Colonic mucosa (tissue), 4 donors: ENCODE data around the gene FAM107B. TPM values are rescaled to one million over a fixed set of nuclear protein-coding genes. Genes with fewer than 3 reads are reported as not detected.

Experiments used
- DNase-seq: peaks from one replicate; pipeline ENCODE4 v3.0.0-alpha.2; 2020
- H3K27ac ChIP-seq: fragments of 200-600 bp; one replicate; pipeline ENCODE4 v1.8.0; 2021
- H3K27me3 ChIP-seq: fragments of 200-600 bp; one replicate; pipeline ENCODE4 v1.8.0; 2021
- H3K36me3 ChIP-seq: fragments of 200-600 bp; one replicate; pipeline ENCODE4 v1.8.0; 2021
- H3K4me1 ChIP-seq: fragments of 200-600 bp; one replicate; pipeline ENCODE4 v1.8.0; 2021; ENCODE audit warnings: mild to moderate bottlenecking
- H3K4me3 ChIP-seq: fragments of 200-600 bp; one replicate; pipeline ENCODE4 v1.8.0; 2021
- H3K9ac ChIP-seq, 2 donors: one replicate each; pipeline ENCODE4 v1.7.0; 2013; ENCODE audit warnings: control low read depth in 2 of 2, low read depth in 2 of 2, low read length in 2 of 2
- H3K9me3 ChIP-seq: fragments of 200-600 bp; one replicate; pipeline ENCODE4 v1.8.0; 2021
- intact Hi-C: fragments of 100-400 bp; cut with DNase I; formaldehyde crosslinking; loops from one replicate; pipeline ENCODE4 v1.14.1; 2022
- total RNA-seq, 2 donors: library from RNA; stranded (reverse); fragmentation: NEBNext Ultra II Directional in 1 of 2; extraction: Animal tissue kit (Norgen Biotek cat#: 25700) in 1 of 2; gene quantifications; one replicate each; pipeline ENCODE4 v1.2.1, GENCODE V29; 2021
- TF ChIP-seq, protein P1 (sequence below): fragments of 200-600 bp; IDR thresholded peaks from one replicate; pipeline ENCODE4 v1.8.0; 2022; ENCODE audit warnings: antibody characterized with exemption, mild to moderate bottlenecking
- donor health status: healthy.
- donor health status: DM: no; HTN: no; CAD: no.
- donor health status: DM: no; HTN: no; CAD: no.

The FAM107B gene
- total RNA-seq, 2 donors from 2014 or later: 36.3 to 71.5 TPM

DNA sequence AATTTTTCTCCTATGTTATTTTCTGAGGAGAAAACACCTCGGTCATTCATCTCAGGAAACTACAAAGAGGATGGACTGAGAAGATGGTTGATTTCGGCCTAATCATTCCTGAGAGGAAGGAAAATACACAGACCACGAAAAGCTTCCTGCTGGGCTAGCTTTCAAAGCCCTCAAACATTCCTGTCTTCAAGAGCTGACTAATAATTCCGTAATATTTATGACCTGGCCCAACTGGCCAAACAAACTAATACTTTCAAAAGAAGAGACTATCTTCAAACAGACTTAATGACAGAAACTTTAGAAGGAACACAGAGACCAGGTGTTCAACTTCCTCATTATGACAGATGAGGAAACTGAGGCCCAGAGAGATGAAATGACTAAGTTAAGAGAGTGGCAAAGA is 228.9 kb downstream of the FAM107B start:
- DNase-seq: no peak
- Histone ChIP-seq H3K36me3 (no peaks in the 10 kb centered on the region), H3K9me3 (no peaks in the 10 kb centered on the region), H3K27me3 (no peaks in the 10 kb centered on the region), H3K4me1 (no peaks in the 10 kb centered on the region), H3K4me3 (no peak overlapping the region), H3K27ac (no peak overlapping the region), H3K9ac (no peak overlapping the region)
- TF ChIP-seq, protein P1, sequence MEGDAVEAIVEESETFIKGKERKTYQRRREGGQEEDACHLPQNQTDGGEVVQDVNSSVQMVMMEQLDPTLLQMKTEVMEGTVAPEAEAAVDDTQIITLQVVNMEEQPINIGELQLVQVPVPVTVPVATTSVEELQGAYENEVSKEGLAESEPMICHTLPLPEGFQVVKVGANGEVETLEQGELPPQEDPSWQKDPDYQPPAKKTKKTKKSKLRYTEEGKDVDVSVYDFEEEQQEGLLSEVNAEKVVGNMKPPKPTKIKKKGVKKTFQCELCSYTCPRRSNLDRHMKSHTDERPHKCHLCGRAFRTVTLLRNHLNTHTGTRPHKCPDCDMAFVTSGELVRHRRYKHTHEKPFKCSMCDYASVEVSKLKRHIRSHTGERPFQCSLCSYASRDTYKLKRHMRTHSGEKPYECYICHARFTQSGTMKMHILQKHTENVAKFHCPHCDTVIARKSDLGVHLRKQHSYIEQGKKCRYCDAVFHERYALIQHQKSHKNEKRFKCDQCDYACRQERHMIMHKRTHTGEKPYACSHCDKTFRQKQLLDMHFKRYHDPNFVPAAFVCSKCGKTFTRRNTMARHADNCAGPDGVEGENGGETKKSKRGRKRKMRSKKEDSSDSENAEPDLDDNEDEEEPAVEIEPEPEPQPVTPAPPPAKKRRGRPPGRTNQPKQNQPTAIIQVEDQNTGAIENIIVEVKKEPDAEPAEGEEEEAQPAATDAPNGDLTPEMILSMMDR: no peak
- intact Hi-C loops: no loop called here

DNA sequence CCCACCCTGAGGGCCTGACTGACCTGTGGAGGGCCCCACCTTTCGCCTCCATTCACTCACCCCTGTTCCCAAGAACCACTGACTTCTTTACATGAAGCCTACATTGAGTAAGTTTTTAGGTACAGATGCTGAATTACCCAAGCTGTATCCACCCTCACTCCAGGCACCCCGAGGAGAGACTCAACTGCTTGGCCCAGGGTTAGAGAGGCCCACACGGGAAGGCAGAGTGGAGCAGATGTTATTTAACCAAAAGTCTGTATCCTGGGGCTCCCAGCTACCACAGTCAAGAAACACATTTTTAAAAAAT is 230.8 kb downstream of the FAM107B start:
- no peaks in the 10 kb centered on the region for H3K4me1 ChIP-seq
- no peak overlapping the region for H3K27ac ChIP-seq
- no peak for DNase-seq

DNA sequence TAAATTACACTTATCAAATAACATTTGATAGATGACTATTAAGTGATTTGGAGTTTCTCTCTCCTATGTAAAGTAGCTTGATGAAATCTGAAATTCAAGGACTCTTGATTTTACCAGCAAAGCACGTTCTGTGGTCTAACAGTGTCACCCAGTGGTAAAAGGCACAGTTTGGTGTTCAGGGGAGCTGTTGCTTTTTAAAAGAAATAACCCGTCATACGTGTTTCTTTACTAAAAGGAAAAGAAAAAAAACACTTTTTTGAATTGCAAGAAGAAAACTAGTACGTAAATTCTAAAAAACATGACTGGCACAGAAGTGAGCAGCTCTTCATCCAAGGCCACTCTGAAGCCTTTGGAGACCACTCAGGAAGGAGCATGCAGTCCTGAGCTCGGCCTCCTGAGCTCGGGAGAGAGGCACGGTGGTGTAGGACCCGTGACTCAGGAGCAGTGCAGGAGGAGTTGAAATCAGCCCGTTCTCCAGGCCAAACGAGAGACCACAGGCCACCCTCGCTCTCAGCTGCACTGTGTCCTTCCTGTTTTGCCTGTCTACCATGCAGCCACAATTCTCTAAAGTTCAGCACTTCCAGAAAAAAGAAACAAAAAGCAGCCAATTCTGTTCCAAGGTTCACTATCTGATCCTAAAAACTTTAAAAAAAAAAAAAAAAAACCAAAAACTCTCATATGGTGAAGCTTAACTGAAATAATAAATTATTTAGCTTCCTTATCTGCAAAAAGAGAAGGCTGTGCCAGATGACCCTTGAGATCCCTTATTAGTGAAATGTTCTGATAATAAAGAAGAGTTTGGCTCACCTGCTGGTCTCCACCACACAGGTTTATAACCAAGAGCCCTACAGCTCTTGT is 231.4 kb downstream of the FAM107B start:
- intact Hi-C loops: no loop called here

More for the DNA sequence above, 230.8 kb downstream of the FAM107B start:
- intact Hi-C loops: no loop called here
- Histone ChIP-seq H3K4me3 (no peak overlapping the region), H3K36me3 (no peaks in the 10 kb centered on the region), H3K27me3 (no peaks in the 10 kb centered on the region), H3K9ac (no peak overlapping the region), H3K9me3 (no peaks in the 10 kb centered on the region)
- TF ChIP-seq, protein P1: no peak

DNA sequence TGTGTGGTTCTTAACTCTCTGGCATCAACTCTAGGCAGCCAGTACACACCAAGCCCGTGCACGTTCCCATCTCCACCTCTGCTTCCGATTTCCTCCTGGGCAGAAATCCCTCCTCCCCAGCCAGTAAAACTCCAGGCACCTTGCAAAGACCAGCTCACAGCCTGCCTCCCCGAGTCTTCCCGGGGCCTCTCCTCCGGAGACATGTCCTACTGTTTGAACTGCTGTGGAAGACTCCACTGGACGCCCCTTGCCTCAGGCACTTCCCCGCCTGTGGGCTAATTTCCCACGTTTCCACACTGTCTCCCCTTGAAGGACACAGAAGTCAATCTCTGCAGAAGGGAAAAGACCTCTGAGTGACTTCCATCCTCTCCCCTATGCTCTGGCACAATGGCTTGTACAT is 233.3 kb downstream of the FAM107B start:
- Histone ChIP-seq H3K4me3 (no peak overlapping the region), H3K4me1 (no peaks in the 10 kb centered on the region), H3K9ac (no peak overlapping the region), H3K9me3 (no peaks in the 10 kb centered on the region), H3K36me3 (no peaks in the 10 kb centered on the region), H3K27me3 (no peaks in the 10 kb centered on the region), H3K27ac (no peak overlapping the region)
- no peak for DNase-seq
- intact Hi-C loops: no loop called here
- TF ChIP-seq, protein P1: no peak

More for the DNA sequence above, 231.4 kb downstream of the FAM107B start:
- TF ChIP-seq, protein P1: no peak
- no peaks in the 10 kb centered on the region for H3K36me3 ChIP-seq
- DNase-seq: no peak
- H3K4me3 ChIP-seq: no peak overlapping the region
- H3K9ac ChIP-seq: no peak overlapping the region
- peak overlapping the region; percentile 7 for H3K27ac ChIP-seq
- H3K4me1 ChIP-seq: no peaks in the 10 kb centered on the region
- H3K27me3 ChIP-seq: no peaks in the 10 kb centered on the region
- no peaks in the 10 kb centered on the region for H3K9me3 ChIP-seq

DNA sequence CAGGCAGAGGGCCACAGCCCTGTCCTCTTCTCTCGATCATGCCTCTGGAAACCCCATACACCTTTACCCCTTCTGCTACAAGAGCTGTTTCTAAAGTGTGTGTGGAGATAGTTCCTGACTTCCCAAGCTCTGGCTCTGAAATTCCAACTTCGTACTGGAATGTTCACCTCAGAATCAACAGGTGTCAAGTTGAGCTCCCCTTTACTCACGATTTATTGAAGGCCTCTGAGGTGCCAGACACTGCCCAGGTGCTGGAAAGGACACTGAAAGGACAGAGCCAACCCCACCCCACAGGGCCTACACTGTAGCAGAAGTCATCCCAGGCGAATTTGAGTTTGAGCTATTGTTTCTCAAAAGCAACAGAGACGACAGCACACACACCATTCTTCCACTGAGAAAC is 234.1 kb downstream of the FAM107B start:
- Histone ChIP-seq H3K9ac (no peak overlapping the region), H3K27me3 (no peaks in the 10 kb centered on the region), H3K4me3 (no peak overlapping the region), H3K4me1 (peaks cover 3% of the 10 kb centered on the region), H3K27ac (no peak overlapping the region), H3K36me3 (no peaks in the 10 kb centered on the region), H3K9me3 (no peaks in the 10 kb centered on the region)
- intact Hi-C loops: no loop called here
- TF ChIP-seq, protein P1: no peak
- no peak for DNase-seq
